NB4 (cell line): ENCODE results near the gene LPP.

Source experiments
- DNase-seq: peaks from one replicate; pipeline ENCODE4 v3.0.0; 2010; ENCODE audit warnings: low read depth
- H3K4me3 ChIP-seq: one replicate; pipeline ENCODE4 v1.5.1; 2011; ENCODE audit warnings: mild to moderate bottlenecking, low read depth, low read length, moderate library complexity
- CTCF ChIP-seq: IDR thresholded peaks from one replicate; pipeline ENCODE4 v1.5.1; 2012; ENCODE audit warnings: low read depth, low read length
- MYC ChIP-seq: IDR thresholded peaks from 2 replicates; pipeline ENCODE4 v1.6.1; 2011; ENCODE audit warnings: low read depth, low read length
- POLR2A ChIP-seq: IDR thresholded peaks from 2 replicates; pipeline ENCODE4 v1.6.1; 2011; ENCODE audit warnings: mild to moderate bottlenecking; ENCODE audit not compliant: insufficient read length; ENCODE audit errors: extremely low read depth
- TF ChIP-seq, protein P1 (sequence below): IDR thresholded peaks from 2 replicates; pipeline ENCODE4 v1.6.1; 2011; ENCODE audit warnings: low read depth, low read length

The LPP gene

GRCh38 chr3:188337232-188337631 is 183.3 kb downstream of the LPP start:
- DNase-seq: no peak
- no peak overlapping the region for H3K4me3 ChIP-seq
- TF ChIP-seq MYC: no peak
- TF ChIP-seq, protein P1, sequence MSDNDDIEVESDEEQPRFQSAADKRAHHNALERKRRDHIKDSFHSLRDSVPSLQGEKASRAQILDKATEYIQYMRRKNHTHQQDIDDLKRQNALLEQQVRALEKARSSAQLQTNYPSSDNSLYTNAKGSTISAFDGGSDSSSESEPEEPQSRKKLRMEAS: no peak

DNA sequence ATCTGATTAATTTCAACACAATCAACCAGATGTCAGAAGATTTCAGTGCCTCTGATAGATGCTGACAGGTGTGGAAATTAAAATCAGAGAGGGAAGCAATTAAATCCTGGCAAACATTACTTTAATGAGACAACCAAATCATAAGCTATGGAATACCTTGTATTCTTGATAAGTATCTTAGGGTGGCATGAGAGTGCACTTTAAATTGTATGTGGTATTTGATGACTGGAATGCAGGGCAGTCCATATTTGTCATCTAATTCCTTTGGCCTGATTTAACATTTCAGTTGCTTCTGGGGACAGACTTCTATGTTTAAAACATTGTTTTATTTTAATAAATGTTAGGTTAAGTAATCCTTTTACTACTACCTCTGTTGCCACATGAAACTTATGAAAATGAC is 184.1 kb downstream of the LPP start:
- TF ChIP-seq MYC (no peak), POLR2A (no peak), CTCF (no peak)
- TF ChIP-seq, protein P1: no peak
- no peak overlapping the region for H3K4me3 ChIP-seq
- DNase-seq: no peak

GRCh38 chr3:188339410-188340295 is 185.7 kb downstream of the LPP start:
- TF ChIP-seq CTCF (no peak), MYC (no peak), POLR2A (no peak)
- TF ChIP-seq, protein P1: no peak
- no peak overlapping the region for H3K4me3 ChIP-seq
- no peak for DNase-seq

GRCh38 chr3:188341501-188341900 is 187.5 kb downstream of the LPP start:
- no peak overlapping the region for H3K4me3 ChIP-seq
- no peak for DNase-seq
- no peak for TF ChIP-seq POLR2A
- TF ChIP-seq MYC: no peak

GRCh38 chr3:188342991-188343732 is 189.2 kb downstream of the LPP start:
- TF ChIP-seq CTCF (no peak), POLR2A (no peak), MYC (no peak)
- TF ChIP-seq, protein P1: no peak
- H3K4me3 ChIP-seq: no peak overlapping the region
- no peak for DNase-seq

DNA sequence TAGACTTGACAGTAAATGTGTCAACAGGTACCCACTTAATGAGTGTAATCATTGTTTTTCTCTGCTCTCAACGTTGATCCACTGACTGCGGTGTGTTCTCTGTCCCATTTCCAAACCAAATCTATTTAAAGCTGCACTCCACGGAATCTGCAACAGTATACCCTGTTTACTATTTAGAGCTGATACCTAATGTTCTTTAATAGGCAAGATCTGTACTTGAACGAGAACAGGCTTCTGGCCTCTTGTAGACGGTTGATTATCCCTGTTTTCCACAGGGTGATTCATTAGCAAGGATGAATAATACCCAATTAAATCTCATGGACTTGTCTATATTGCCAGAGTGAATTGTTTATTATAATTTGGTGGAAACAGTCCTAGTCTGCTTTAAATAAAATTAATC is 189.9 kb downstream of the LPP start:
- no peak for DNase-seq
- no peak overlapping the region for H3K4me3 ChIP-seq
- TF ChIP-seq, protein P1: no peak
- TF ChIP-seq CTCF (no peak), MYC (no peak), POLR2A (no peak)
